PC-9 (cell line): ENCODE measurements around the gene PSMD3.

ENCODE experiments used
- CTCF ChIP-seq: fragments of 200-600 bp; sonication (generic); conservative IDR thresholded peaks from 2 replicates; pipeline ENCODE4 v1.6.1; 2017; ENCODE audit warnings: mixed run types, antibody characterized with exemption, mild to moderate bottlenecking, moderate library complexity
- EZH2 ChIP-seq: fragments of 200-600 bp; sonication (generic); IDR thresholded peaks from 2 replicates; pipeline ENCODE4 v1.8.0; 2017; ENCODE audit warnings: antibody characterized with exemption, low read depth

- no peak for TF ChIP-seq CTCF
- TF ChIP-seq EZH2, result no peak
These were observed 18.5 kb downstream of the PSMD3 start for GRCh38 chr17:39999067-39999466.
